ENCODE measurements around the gene ITCH. TPM values are rescaled to one million over a fixed set of nuclear protein-coding genes. Genes with fewer than 3 reads are reported as not detected.

ITCH gene
- total and polyA plus RNA-seq, 2 of the 8 experiments (the other 6 are each of a cell fraction or from before 2014, with no cell fraction given) = 3.9 to 45.2 TPM

DNA sequence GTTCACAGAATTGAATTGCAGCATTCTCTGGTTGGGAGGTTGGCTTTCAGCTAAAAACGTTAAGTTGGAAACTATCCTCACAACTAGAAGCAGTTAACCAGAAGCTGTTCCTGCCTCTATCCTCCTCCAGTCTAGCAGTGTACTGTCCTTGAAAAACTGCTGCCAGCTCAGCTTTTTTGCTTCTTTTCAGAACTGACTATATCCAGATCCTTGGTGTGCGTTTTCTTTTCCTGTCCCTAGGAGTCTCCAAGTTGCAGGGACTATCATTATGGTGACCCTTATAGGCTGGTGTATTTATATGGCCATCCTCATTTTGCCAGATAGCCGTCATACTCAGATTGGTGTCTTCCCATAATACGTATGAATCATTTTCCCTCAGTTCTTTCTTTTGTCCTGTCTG lies 5.5 kb downstream of the ITCH start (continued):
- no peak for TF ChIP-seq SIX5 (IDR thresholded peaks at IDR 0.05; ENCODE audit: low read depth, low read length)
- no peak for TF ChIP-seq YY1 (IDR thresholded peaks at IDR 0.05; ENCODE audit: low read depth, low read length)
- no peak for TF ChIP-seq SP4 (IDR thresholded peaks at IDR 0.05; ENCODE audit: low read length)
- no peak for TF ChIP-seq POLR2A (IDR thresholded peaks at IDR 0.05; ENCODE audit: control extremely low read depth in 1 of 2, low read depth in 2 of 2, low read length in 2 of 2)
- TF ChIP-seq, protein P1, sequence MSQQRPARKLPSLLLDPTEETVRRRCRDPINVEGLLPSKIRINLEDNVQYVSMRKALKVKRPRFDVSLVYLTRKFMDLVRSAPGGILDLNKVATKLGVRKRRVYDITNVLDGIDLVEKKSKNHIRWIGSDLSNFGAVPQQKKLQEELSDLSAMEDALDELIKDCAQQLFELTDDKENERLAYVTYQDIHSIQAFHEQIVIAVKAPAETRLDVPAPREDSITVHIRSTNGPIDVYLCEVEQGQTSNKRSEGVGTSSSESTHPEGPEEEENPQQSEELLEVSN (IDR thresholded peaks at IDR 0.05) = no peak
